Fibroblast of lung (primary cell): ENCODE measurements around the gene PGM2L1. TPM values are rescaled to one million over a fixed set of nuclear protein-coding genes. Genes with fewer than 3 reads are reported as not detected.

ENCODE experiments used
- DNase-seq, 2 donors: peaks; one replicate each; pipeline versions ENCODE4 v3.0.0 to v3.0.0-alpha.2; 2010; ENCODE audit warnings: low read depth in 2 of 2
- H2AFZ ChIP-seq: 2 replicates; pipeline ENCODE4 v1.5.1; 2012; ENCODE audit warnings: low read length, control low read depth, inconsistent platforms
- H3K27ac ChIP-seq: 2 replicates; pipeline ENCODE4 v1.5.1; 2011; ENCODE audit warnings: low read length, control low read depth; ENCODE audit not compliant: insufficient read depth
- H3K27me3 ChIP-seq: 2 replicates; pipeline ENCODE4 v1.5.1; 2011; ENCODE audit warnings: mild to moderate bottlenecking, low read length; ENCODE audit not compliant: control insufficient read depth, insufficient read depth
- H3K36me3 ChIP-seq: 2 replicates; pipeline ENCODE4 v1.5.1; 2011; ENCODE audit warnings: low read length; ENCODE audit not compliant: control insufficient read depth, insufficient read depth
- H3K4me1 ChIP-seq: 2 replicates; pipeline ENCODE4 v1.5.1; 2011; ENCODE audit warnings: low read length; ENCODE audit not compliant: control insufficient read depth, insufficient read depth; ENCODE audit errors: extremely low read depth
- H3K4me2 ChIP-seq: 2 replicates; pipeline ENCODE4 v1.5.1; 2011; ENCODE audit warnings: low read length, control low read depth; ENCODE audit not compliant: insufficient read depth; ENCODE audit errors: extremely low read depth
- H3K4me3 ChIP-seq, 4 experiments: fragments of 200-600 bp in 1 of 4; sonication (generic) in 1 of 4; replicated peaks in 1 of 4; 2 replicates each; pipeline ENCODE4 v1.5.1; 2011 to 2016; ENCODE audit warnings: low read length in 4 of 4, low read depth in 3 of 4, mild to moderate bottlenecking in 3 of 4, control low read depth in 2 of 4, inconsistent platforms in 1 of 4, mixed read lengths in 1 of 4; ENCODE audit not compliant: insufficient read depth in 1 of 4; ENCODE audit errors: control extremely low read depth in 1 of 4
- H3K79me2 ChIP-seq: 2 replicates; pipeline ENCODE4 v1.5.1; 2012; ENCODE audit warnings: mild to moderate bottlenecking, low read length, inconsistent platforms; ENCODE audit not compliant: control insufficient read depth, insufficient read depth
- H3K9ac ChIP-seq: 2 replicates; pipeline ENCODE4 v1.5.1; 2011; ENCODE audit warnings: mild to moderate bottlenecking, low read length, control low read depth; ENCODE audit not compliant: insufficient read depth
- H3K9me3 ChIP-seq: 2 replicates; pipeline ENCODE4 v1.5.1; 2012; ENCODE audit warnings: low read depth, low read length; ENCODE audit not compliant: control insufficient read depth, insufficient read depth
- H4K20me1 ChIP-seq: 2 replicates; pipeline ENCODE4 v1.5.1; 2011; ENCODE audit warnings: low read length; ENCODE audit not compliant: control insufficient read depth, insufficient read depth; ENCODE audit errors: extremely low read depth
- EZH2 ChIP-seq: IDR thresholded peaks from 2 replicates; pipeline ENCODE4 v1.5.1; 2012; ENCODE audit warnings: low read length, control low read depth, mild to moderate bottlenecking; ENCODE audit errors: missing control alignments
- polyA plus RNA-seq, 2 donors: library from polyadenylated mRNA; depleted of rRNA in 1 of 2; stranded (reverse) in 1 of 2; unstranded in 1 of 2; fragments of >200 nt; gene quantifications; 2 replicates each; pipeline ENCODE4 v1.2.1, GENCODE V29; 2011 to 2012; ENCODE audit warnings: missing spikeins in 1 of 2
- total RNA-seq: library from RNA; depleted of rRNA; stranded (reverse); fragments of >200 nt; gene quantifications from 2 replicates; pipeline ENCODE4 v1.2.1, GENCODE V29; 2014
- TF ChIP-seq, protein P1 (sequence below), 2 donors: IDR thresholded peaks in 1 of 2; conservative IDR thresholded peaks in 1 of 2; 1 replicate in 1 of 2; 2 replicates in 1 of 2; pipeline ENCODE4 v1.5.1; 2011 to 2012; ENCODE audit warnings: low read length in 2 of 2, control low read depth in 1 of 2, inconsistent platforms in 1 of 2, low read depth in 1 of 2, mild to moderate bottlenecking in 1 of 2

The PGM2L1 gene
- total and polyA plus RNA-seq, 2 donors (not counting 1 experiment from before 2014, with no cell fraction given) = 1.4 to 4.1 TPM

DNA sequence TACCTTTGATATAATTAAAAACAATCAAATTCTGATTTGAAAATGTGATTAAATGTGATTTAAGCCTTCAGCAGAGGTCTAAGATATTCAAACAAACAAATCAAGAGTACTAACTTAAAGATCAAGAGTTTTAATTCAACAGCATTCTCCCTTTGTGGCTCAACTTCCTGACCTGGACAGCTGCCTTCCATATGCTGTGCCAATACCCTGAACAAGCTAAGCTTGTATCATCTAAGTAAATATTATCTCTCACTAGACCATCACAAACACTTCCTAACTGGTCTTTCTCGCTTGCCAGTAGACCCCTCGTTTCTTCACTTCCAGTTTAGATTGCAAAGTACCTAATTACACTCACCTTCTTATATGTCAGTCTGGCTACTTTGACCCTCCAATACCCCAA lies 50.9 kb downstream of the PGM2L1 start:
- Histone ChIP-seq H3K79me2 (no peaks in the 10 kb centered on the region), H3K9ac (no peak overlapping the region), H3K36me3 (no peaks in the 10 kb centered on the region), H3K4me1 (no peaks in the 10 kb centered on the region), H3K4me3 (no peak overlapping the region), H3K4me2 (no peak overlapping the region), H3K9me3 (no peaks in the 10 kb centered on the region), H4K20me1 (no peaks in the 10 kb centered on the region), H2AFZ (no peak overlapping the region), H3K27me3 (no peaks in the 10 kb centered on the region), H3K27ac (no peak overlapping the region)
- peak in 1 of 2 donors; percentile 16 for DNase-seq
- TF ChIP-seq, protein P1, sequence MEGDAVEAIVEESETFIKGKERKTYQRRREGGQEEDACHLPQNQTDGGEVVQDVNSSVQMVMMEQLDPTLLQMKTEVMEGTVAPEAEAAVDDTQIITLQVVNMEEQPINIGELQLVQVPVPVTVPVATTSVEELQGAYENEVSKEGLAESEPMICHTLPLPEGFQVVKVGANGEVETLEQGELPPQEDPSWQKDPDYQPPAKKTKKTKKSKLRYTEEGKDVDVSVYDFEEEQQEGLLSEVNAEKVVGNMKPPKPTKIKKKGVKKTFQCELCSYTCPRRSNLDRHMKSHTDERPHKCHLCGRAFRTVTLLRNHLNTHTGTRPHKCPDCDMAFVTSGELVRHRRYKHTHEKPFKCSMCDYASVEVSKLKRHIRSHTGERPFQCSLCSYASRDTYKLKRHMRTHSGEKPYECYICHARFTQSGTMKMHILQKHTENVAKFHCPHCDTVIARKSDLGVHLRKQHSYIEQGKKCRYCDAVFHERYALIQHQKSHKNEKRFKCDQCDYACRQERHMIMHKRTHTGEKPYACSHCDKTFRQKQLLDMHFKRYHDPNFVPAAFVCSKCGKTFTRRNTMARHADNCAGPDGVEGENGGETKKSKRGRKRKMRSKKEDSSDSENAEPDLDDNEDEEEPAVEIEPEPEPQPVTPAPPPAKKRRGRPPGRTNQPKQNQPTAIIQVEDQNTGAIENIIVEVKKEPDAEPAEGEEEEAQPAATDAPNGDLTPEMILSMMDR (conservative IDR thresholded peaks at IDR 0.05 in 1 of 2, IDR thresholded peaks at IDR 0.05 in 1 of 2; ENCODE audit: low read depth in 1 of 2, low read length in 2 of 2) = no peak
- TF ChIP-seq EZH2 = no peak

DNA sequence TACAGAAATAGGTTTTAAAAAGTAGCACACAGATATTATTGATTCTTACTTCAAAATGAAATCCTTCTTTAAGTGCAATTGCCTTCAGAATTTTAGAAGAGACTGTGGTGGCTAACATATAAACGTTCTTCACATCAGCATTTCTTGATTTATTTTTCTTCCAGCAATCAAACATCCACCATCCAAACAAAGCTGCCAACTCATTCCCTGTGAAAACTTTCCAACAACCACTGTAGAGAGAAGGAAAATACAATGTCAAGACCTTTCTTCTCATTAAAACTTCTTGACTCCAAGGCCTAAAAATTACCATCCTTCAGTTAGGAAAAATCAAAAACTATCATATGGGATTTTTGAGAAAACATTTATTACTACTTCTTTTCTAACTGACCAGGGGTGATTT lies 52.8 kb downstream of the PGM2L1 start:
- no peak overlapping the region for H2AFZ ChIP-seq
- no peak overlapping the region for H3K9ac ChIP-seq
- H3K27me3 ChIP-seq = no peaks in the 10 kb centered on the region
- no peaks in the 10 kb centered on the region for H3K36me3 ChIP-seq
- H3K4me3 ChIP-seq = no peak overlapping the region
- TF ChIP-seq, protein P1 (conservative IDR thresholded peaks at IDR 0.05 in 1 of 2, IDR thresholded peaks at IDR 0.05 in 1 of 2; ENCODE audit: low read depth in 1 of 2, low read length in 2 of 2) = no peak
- no peak for TF ChIP-seq EZH2
- H3K4me2 ChIP-seq = no peak overlapping the region
- H4K20me1 ChIP-seq = no peaks in the 10 kb centered on the region
- no peaks in the 10 kb centered on the region for H3K4me1 ChIP-seq
- no peak overlapping the region for H3K27ac ChIP-seq
- no peaks in the 10 kb centered on the region for H3K9me3 ChIP-seq
- peak in 1 of 2 donors; percentile 46 for DNase-seq
- H3K79me2 ChIP-seq = no peaks in the 10 kb centered on the region

DNA sequence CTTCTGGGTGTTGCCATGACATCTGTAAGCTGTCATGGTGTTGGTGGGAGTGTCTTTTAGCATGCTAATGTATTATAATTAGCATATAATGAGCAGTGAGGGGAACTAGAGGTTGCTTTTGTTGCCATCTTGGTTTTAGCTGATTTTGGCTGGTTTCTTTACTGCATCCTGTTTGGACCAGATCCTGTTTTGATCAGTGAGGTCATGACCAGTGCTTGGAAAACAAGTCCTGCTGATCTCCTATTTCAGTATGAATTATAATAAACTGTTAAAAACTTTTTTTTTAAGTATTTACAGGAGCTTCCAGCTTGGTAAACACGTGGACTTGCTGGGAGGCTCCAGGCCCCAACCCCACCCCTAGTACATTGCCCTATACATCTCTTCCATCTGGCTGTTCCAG lies 56.3 kb downstream of the PGM2L1 start:
- DNase-seq = peak in 1 of 2 donors; percentile 22
- no peak overlapping the region for H3K27ac ChIP-seq
- H3K4me2 ChIP-seq = no peak overlapping the region
- H3K4me3 ChIP-seq = no peak overlapping the region
- no peaks in the 10 kb centered on the region for H3K27me3 ChIP-seq
- no peaks in the 10 kb centered on the region for H3K36me3 ChIP-seq
- no peaks in the 10 kb centered on the region for H4K20me1 ChIP-seq
- H3K9me3 ChIP-seq = no peaks in the 10 kb centered on the region
- no peak overlapping the region for H3K9ac ChIP-seq
- no peak overlapping the region for H2AFZ ChIP-seq
- TF ChIP-seq, protein P1 (conservative IDR thresholded peaks at IDR 0.05 in 1 of 2, IDR thresholded peaks at IDR 0.05 in 1 of 2; ENCODE audit: low read depth in 1 of 2, low read length in 2 of 2) = no peak
- no peak for TF ChIP-seq EZH2
- no peaks in the 10 kb centered on the region for H3K4me1 ChIP-seq
- H3K79me2 ChIP-seq = no peaks in the 10 kb centered on the region
